ENCODE data around the gene MCM8. TPM values are rescaled to one million over a fixed set of nuclear protein-coding genes. Genes with fewer than 3 reads are reported as not detected.

Gene MCM8
- total RNA-seq, 4 donors from 2014 or later, result 2.6 to 7.2 (median 5.9) TPM

DNA sequence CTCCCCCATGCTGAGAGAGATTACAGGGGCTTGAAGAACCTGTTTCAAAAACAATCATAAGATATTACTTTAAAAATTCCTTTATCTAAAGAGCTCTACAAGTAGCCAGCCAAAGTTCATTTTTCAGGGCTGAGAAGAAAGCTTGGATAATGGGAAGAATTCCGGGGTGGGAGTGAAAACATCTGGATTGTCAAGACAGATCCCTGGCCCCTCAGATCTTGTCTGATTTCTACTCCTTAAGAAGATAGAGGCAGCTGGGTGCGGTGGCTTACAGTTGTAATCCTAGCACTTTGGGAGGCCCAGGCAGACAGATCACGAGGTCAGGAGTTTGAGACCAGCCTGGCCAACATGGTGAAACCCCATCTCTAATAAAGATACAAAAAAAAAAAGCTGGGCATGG lies 24.9 kb upstream of the MCM8 start:
- Histone ChIP-seq H3K4me3 (no peak overlapping the region), H3K36me3 (no peaks in the 10 kb centered on the region), H3K9me3 (no peaks in the 10 kb centered on the region), H3K27ac (no peak overlapping the region), H3K27me3 (peaks cover 0 to 17% (median 0%) of the 10 kb centered on the region in 4 donors), H3K4me1 (no peaks in the 10 kb centered on the region)
- 39 to 52% methylated on average over 2 to 3 of the region's 3 CpGs for WGBS, 2 donors
- DNase-seq, result no peak
- TF ChIP-seq CTCF (IDR thresholded peaks at IDR 0.05), result no peak
- no peak for TF ChIP-seq POLR2A (IDR thresholded peaks at IDR 0.05)
- intact Hi-C loops (cut with DNase I), result no loop called here

DNA sequence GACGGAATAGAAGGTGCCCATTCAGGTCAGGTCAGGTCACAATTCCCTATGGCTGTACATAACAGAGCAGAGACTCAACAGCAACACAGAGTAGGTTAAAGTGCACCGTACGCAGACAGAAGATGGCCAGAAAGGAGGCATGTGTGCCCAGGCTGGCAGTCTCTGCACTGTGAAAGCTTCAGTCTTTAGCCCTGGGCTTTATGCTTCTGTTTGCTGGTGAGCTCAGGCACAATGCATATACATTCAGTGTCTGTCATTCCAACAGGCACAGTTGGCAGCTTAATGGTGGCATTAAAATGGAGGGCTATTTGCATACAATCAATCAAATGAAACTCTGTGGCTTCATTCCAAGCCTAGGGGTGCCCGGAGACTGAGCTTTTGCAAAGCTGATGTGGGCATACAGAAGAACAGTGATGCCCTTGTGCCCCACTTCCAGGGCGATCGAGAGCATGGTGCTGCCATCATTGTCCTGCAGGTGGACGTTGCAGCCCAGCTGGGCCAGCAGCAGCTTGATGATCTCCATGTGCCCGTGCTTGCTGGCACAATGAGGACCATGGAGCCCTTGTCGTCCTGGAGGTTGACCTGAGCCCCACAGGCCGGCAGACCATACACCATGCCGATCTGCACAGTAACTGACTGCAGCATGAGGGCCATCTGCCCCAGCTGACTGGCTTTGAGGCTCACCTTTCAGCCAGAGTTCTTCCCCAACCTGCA lies 22.5 kb upstream of the MCM8 start:
- Histone ChIP-seq H3K27me3 (peaks cover 0 to 16% (median 0%) of the 10 kb centered on the region in 4 donors), H3K27ac (no peak overlapping the region), H3K36me3 (no peaks in the 10 kb centered on the region), H3K4me1 (no peaks in the 10 kb centered on the region), H3K9me3 (no peaks in the 10 kb centered on the region), H3K4me3 (no peak overlapping the region)
- WGBS, 2 donors, result 57 to 67% methylated on average over 5 to 8 of the region's 11 CpGs
- intact Hi-C loops (cut with DNase I), result no loop called here
- no peak for TF ChIP-seq CTCF (IDR thresholded peaks at IDR 0.05)
- TF ChIP-seq POLR2A (IDR thresholded peaks at IDR 0.05), result no peak
- no peak for DNase-seq

GRCh38 chr20:5928836-5929715 lies 21.4 kb upstream of the MCM8 start:
- intact Hi-C loops (cut with DNase I), result no loop called here
- H3K36me3 ChIP-seq, result no peaks in the 10 kb centered on the region
- no peaks in the 10 kb centered on the region for H3K9me3 ChIP-seq
- H3K4me1 ChIP-seq, result no peaks in the 10 kb centered on the region
- TF ChIP-seq POLR2A (IDR thresholded peaks at IDR 0.05) (no peak), CTCF (IDR thresholded peaks at IDR 0.05) (no peak)
- DNase-seq, result no peak
- H3K4me3 ChIP-seq, result no peak overlapping the region
- 66 to 71% methylated on average over 8 of the region's 8 CpGs for WGBS, 2 donors
- no peak overlapping the region for H3K27ac ChIP-seq
- H3K27me3 ChIP-seq, result peaks cover 0 to 6% (median 0%) of the 10 kb centered on the region in 4 donors

DNA sequence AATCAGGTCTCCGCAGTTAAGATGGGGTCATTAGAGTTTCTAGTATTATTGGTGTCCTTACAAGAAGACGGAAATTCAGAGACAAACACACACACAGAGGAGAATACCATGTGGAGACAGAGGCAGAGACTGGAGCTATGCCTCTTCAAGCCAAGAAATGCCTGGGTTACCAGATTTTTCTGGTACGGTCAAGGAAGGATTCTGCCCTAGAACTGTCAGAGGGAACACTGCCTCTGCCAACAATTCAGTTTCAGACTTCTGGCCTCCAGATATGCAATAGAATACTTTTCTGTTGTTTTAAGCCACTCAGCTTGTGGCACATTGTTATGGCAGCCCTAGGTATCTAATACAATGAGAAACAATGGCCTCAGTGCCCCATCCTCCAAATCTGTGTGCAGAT lies 19.0 kb upstream of the MCM8 start:
- intact Hi-C loops (cut with DNase I), result no loop called here
- DNase-seq, result no peak
- H3K9me3 ChIP-seq, result no peaks in the 10 kb centered on the region
- no peak overlapping the region for H3K27ac ChIP-seq
- no peaks in the 10 kb centered on the region for H3K4me1 ChIP-seq
- no peak overlapping the region for H3K4me3 ChIP-seq
- WGBS, 2 donors, result 78 to 88% methylated on average over 3 of the region's 3 CpGs
- no peak for TF ChIP-seq POLR2A (IDR thresholded peaks at IDR 0.05)
- TF ChIP-seq CTCF (IDR thresholded peaks at IDR 0.05), result no peak
- H3K27me3 ChIP-seq, result no peaks in the 10 kb centered on the region
- no peaks in the 10 kb centered on the region for H3K36me3 ChIP-seq

- Histone ChIP-seq H3K36me3 (peaks cover 0 to 10% (median 0%) of the 10 kb centered on the region in 3 donors), H3K27me3 (no peaks in the 10 kb centered on the region), H3K4me3 (no peak overlapping the region), H3K9me3 (no peaks in the 10 kb centered on the region), H3K27ac (no peak overlapping the region), H3K4me1 (no peaks in the 10 kb centered on the region)
- intact Hi-C loops (cut with DNase I), result no loop called here
- no peak for DNase-seq
- TF ChIP-seq POLR2A (IDR thresholded peaks at IDR 0.05) (no peak), CTCF (IDR thresholded peaks at IDR 0.05) (no peak)
- 72 to 81% methylated on average over 3 of the region's 3 CpGs for whole genome bisulfite sequencing, 2 donors
Observed at GRCh38 chr20:5932796-5933195, 17.7 kb upstream of the MCM8 start.

All from esophagus squamous epithelium (tissue), 5 donors.